ENCODE results near the gene ARHGEF17. TPM values are rescaled to one million over a fixed set of nuclear protein-coding genes. Genes with fewer than 3 reads are reported as not detected.

Gene ARHGEF17
- total RNA-seq, 4 donors from 2014 or later, result 10.2 to 18.8 (median 14.7) TPM

DNA sequence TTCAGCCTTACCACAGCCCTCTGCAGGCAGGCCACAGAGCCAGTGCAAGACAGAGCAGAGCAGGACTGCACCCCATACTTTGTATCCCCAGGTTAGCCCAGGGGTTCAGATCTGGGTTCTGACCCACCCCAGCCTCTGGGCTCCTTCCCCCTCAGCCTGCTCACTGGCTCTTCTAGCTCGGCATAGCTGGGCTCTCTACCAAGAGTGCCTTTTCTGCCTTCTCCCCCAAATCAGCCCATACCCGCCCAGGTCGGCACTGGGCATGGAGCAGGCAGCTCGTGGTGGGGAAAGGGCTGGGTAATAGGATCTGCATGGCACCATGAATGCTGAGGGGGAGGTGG, 76.4 kb downstream of the ARHGEF17 start:
- no peak overlapping the region for H3K4me3 ChIP-seq (ENCODE audit: low read depth, poor library complexity, severe bottlenecking)
- 70 to 82% methylated on average over 4 of the region's 4 CpGs for WGBS, 2 donors
- no peak for DNase-seq (ENCODE audit: low spot score in 2 of 2)
- intact Hi-C loops (cut with DNase I; ENCODE audit: low total_unique reads), result loop anchor here (10.0 kb wide), 1 partner anchor 80 kb away; the partner anchor contains the start of gene ARHGEF17
- TF ChIP-seq, protein P1, sequence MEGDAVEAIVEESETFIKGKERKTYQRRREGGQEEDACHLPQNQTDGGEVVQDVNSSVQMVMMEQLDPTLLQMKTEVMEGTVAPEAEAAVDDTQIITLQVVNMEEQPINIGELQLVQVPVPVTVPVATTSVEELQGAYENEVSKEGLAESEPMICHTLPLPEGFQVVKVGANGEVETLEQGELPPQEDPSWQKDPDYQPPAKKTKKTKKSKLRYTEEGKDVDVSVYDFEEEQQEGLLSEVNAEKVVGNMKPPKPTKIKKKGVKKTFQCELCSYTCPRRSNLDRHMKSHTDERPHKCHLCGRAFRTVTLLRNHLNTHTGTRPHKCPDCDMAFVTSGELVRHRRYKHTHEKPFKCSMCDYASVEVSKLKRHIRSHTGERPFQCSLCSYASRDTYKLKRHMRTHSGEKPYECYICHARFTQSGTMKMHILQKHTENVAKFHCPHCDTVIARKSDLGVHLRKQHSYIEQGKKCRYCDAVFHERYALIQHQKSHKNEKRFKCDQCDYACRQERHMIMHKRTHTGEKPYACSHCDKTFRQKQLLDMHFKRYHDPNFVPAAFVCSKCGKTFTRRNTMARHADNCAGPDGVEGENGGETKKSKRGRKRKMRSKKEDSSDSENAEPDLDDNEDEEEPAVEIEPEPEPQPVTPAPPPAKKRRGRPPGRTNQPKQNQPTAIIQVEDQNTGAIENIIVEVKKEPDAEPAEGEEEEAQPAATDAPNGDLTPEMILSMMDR (IDR thresholded peaks at IDR 0.05), result no peak
- TF ChIP-seq POLR2A (IDR thresholded peaks at IDR 0.05), result no peak

DNA sequence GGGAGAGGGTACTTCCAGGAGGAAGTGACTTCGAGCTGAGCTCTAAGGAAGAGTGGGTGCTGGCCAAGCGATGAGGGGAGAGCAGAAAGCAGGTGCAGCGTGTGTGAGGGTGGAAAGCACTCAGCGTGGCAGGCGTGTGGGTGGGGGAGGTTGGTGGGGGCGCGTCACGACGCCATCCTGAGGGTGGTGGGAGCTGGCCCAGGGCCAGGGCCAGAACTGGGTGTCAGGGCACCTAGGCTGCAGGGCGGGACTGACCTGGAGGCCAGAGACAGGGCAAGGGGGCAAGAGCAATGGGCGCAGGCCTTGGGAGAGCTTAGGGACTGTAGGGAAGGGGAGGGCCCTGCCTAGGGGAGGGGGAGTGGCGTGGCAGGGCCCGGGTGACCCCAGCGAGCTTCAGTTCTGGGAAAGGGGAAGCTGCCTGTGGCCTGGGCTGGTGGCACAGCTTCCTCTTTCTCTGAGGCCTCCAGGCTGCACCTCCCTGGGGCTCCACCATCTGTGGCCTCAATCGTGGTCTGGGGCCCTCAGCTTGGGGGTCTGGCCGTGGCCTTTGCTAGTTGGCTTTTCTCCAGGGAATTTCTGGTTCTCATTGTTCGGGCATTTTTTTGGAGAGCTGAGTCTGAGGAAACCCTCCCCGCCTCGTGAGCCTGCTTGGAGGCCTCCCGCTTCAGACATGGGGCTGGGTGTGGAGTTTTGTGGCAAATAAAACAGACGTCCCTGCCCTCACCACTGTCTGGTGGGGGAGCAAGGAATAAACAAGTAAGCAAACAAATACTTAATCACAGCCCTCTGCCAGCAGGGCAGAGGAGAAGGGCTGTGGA, 77.0 kb downstream of the ARHGEF17 start:
- no peak for TF ChIP-seq POLR2A (IDR thresholded peaks at IDR 0.05)
- TF ChIP-seq, protein P1 (IDR thresholded peaks at IDR 0.05), result no peak
- H3K4me3 ChIP-seq (ENCODE audit: low read depth, poor library complexity, severe bottlenecking), result no peak overlapping the region
- WGBS, 2 donors, result 47 to 55% methylated on average over 21 of the region's 21 CpGs
- no peak for DNase-seq (ENCODE audit: low spot score in 2 of 2)
- intact Hi-C loops (cut with DNase I; ENCODE audit: low total_unique reads), result loop anchor here (10.0 kb wide), 1 partner anchor 80 kb away; the partner anchor contains the start of gene ARHGEF17

DNA sequence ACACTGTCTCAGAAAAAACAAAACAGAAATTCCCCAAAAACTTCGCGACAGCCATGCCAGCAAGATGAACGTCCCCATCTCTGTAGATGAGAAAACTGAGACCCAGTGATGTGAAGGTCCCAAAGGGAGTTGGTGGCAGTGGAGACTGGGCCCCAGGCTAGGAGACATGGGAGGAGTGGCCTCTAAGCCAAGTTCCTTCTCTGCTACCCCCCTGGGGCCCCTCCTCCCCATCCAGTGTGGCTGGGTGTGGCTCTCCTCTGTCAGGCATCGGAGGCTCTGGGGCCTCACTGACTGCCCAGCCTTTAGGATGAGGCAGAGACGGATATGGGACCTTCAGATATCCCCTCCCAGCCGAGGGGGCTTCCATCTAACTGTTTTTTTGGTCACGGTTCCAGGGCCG, 77.9 kb downstream of the ARHGEF17 start:
- WGBS, 2 donors, result 75 to 80% methylated on average over 7 to 8 of the region's 8 CpGs

DNA sequence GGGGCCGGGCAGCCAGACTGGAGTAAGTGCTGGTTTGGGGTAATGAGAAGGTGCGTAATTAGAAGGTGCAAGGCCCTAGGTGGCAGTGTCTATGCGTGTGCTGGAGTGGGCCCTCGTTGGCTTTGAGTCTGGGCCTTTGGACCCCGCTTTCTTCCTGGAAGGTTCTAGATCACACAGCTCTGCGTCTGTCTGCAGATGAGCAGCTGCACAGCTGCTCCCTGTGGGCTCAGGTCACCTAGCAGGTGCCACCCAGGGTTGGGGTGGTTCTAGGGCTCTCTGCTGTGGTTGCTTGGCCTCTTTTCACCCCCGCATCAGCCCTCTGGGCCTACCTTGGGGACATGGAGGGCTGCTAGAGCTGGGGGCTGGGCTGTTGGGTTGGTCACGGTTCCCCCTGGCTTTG, 78.5 kb downstream of the ARHGEF17 start:
- no peak for TF ChIP-seq POLR2A (IDR thresholded peaks at IDR 0.05)
- TF ChIP-seq, protein P1 (IDR thresholded peaks at IDR 0.05), result no peak
- DNase-seq (ENCODE audit: low spot score in 2 of 2), result no peak
- 91 to 92% methylated on average over 8 of the region's 8 CpGs for WGBS, 2 donors
- H3K4me3 ChIP-seq (ENCODE audit: low read depth, poor library complexity, severe bottlenecking), result no peak overlapping the region
- intact Hi-C loops (cut with DNase I; ENCODE audit: low total_unique reads), result loop anchor here (10.0 kb wide), 1 partner anchor 82 kb away; the partner anchor contains the start of gene ARHGEF17

More for the DNA sequence above, 77.9 kb downstream of the ARHGEF17 start:
- no peak overlapping the region for H3K4me3 ChIP-seq (ENCODE audit: low read depth, poor library complexity, severe bottlenecking)
- intact Hi-C loops (cut with DNase I; ENCODE audit: low total_unique reads), result loop anchor here (10.0 kb wide), 1 partner anchor 81 kb away; the partner anchor contains the start of gene ARHGEF17
- DNase-seq (ENCODE audit: low spot score in 2 of 2), result no peak
- TF ChIP-seq POLR2A (IDR thresholded peaks at IDR 0.05), result no peak
- TF ChIP-seq, protein P1 (IDR thresholded peaks at IDR 0.05), result no peak

DNA sequence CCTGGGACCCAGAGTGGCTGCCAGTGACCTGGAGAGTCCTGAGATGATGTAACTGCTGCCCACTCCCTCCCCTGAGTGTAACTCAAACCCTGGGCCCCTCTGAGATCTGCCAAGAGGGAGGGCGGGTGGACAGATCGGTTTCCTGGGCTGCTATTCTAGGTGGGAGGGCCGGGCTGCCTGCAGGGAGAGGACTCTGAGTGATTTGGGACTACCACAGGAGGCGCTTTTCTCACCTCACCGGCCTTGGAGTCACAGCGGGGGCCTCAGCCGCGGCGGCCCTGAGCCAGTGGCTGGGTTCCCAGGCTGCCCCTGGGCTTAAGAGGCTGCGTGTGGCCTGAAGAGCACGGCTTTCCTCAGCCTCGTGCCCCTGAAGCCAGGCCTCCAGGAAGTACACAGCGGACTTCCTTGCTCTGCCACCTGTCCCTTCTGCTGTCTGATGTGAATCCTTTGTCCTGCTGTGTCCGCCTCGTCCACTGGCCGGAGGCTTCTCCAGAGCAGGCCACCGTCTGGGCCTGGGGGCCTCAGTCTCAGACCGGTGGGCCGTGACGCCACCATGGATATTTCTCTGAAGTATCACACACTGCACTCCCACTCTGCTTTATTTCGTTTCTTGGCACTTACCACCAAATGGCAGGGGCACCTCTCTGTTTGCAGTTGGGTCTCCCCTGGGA, 79.7 kb downstream of the ARHGEF17 start:
- WGBS, 2 donors, result 93 to 94% methylated on average over 9 to 19 of the region's 21 CpGs
- no peak overlapping the region for H3K4me3 ChIP-seq (ENCODE audit: low read depth, poor library complexity, severe bottlenecking)
- TF ChIP-seq, protein P1 (IDR thresholded peaks at IDR 0.05), result no peak
- TF ChIP-seq POLR2A (IDR thresholded peaks at IDR 0.05), result no peak
- no peak for DNase-seq (ENCODE audit: low spot score in 2 of 2)
- intact Hi-C loops (cut with DNase I; ENCODE audit: low total_unique reads), result loop anchor here (10.0 kb wide), 1 partner anchor 83 kb away; the partner anchor contains the start of gene ARHGEF17

All from lower leg skin (tissue), 4 donors.